ENCODE measurements around the gene KIFBP. TPM values are rescaled to one million over a fixed set of nuclear protein-coding genes. Genes with fewer than 3 reads are reported as not detected.

The KIFBP gene
- total and polyA plus RNA-seq, 2 of the 13 experiments (the other 11 are each of a cell fraction or from before 2014, with no cell fraction given), result 13.0 to 21.9 TPM

GRCh38 chr10:69061305-69062161 is 72.9 kb downstream of the KIFBP start (continued):
- no peak for TF ChIP-seq AHDC1 (CRISPR knock-in tag; IDR thresholded peaks at IDR 0.05; ENCODE audit: borderline replicate concordance)
- TF ChIP-seq ATF3 (CRISPR knock-in tag; IDR thresholded peaks at IDR 0.05), result no peak
- no peak for TF ChIP-seq ZMYM4 (CRISPR knock-in tag; IDR thresholded peaks at IDR 0.05)
- no peak for TF ChIP-seq ZC3H4 (CRISPR knock-in tag; IDR thresholded peaks at IDR 0.05; ENCODE audit: borderline replicate concordance)
- no peak for TF ChIP-seq ZNF24 (IDR thresholded peaks at IDR 0.05)
- TF ChIP-seq ZNF503 (CRISPR knock-in tag; IDR thresholded peaks at IDR 0.05), result no peak
- no peak for TF ChIP-seq ZFP36L1 (CRISPR knock-in tag; IDR thresholded peaks at IDR 0.05)
- no peak for TF ChIP-seq ZSCAN5A (CRISPR knock-in tag; IDR thresholded peaks at IDR 0.05; ENCODE audit: borderline replicate concordance)
- TF ChIP-seq RXRA (CRISPR knock-in tag; IDR thresholded peaks at IDR 0.05), result no peak
- TF ChIP-seq TBX2 (CRISPR knock-in tag; IDR thresholded peaks at IDR 0.05; ENCODE audit: borderline replicate concordance), result no peak
- no peak for TF ChIP-seq ZNF17 (CRISPR knock-in tag; IDR thresholded peaks at IDR 0.05)
- TF ChIP-seq ZNF468 (CRISPR knock-in tag; IDR thresholded peaks at IDR 0.05), result no peak
- no peak for TF ChIP-seq ZNF367 (CRISPR knock-in tag; IDR thresholded peaks at IDR 0.05; ENCODE audit: borderline replicate concordance)
- no peak for TF ChIP-seq GTF2F1 (IDR thresholded peaks at IDR 0.05; ENCODE audit: low read length)
- TF ChIP-seq MATR3 (CRISPR knock-in tag; IDR thresholded peaks at IDR 0.05), result no peak
- TF ChIP-seq CEBPG (CRISPR knock-in tag; IDR thresholded peaks at IDR 0.05), result peak; percentile 80
- no peak for TF ChIP-seq HDAC6 (IDR thresholded peaks at IDR 0.05; ENCODE audit: low read depth, low read length)
- TF ChIP-seq MZF1 (CRISPR knock-in tag; IDR thresholded peaks at IDR 0.05; ENCODE audit: borderline replicate concordance), result no peak
- TF ChIP-seq ZFAT (CRISPR knock-in tag; conservative IDR thresholded peaks at IDR 0.05), result no peak
- TF ChIP-seq ZNF205 (CRISPR knock-in tag; IDR thresholded peaks at IDR 0.05), result no peak
- no peak for TF ChIP-seq TOE1 (CRISPR knock-in tag; IDR thresholded peaks at IDR 0.05)
- no peak for TF ChIP-seq SMC3 (IDR thresholded peaks at IDR 0.05; ENCODE audit: low read length)
- no peak for TF ChIP-seq ISX (CRISPR knock-in tag; conservative IDR thresholded peaks at IDR 0.05)
